SJSA1 (cell line): ENCODE measurements around the gene PPP4R4. TPM values are rescaled to one million over a fixed set of nuclear protein-coding genes. Genes with fewer than 3 reads are reported as not detected.

Source experiments
- DNase-seq, 2 experiments: peaks; one replicate each; pipeline ENCODE4 v3.0.0-alpha.2; 2015 to 2020; ENCODE audit warnings: low spot score in 2 of 2, low read depth in 1 of 2
- H3K27ac ChIP-seq: fragments of 250-450 bp; sonication (Bioruptor Pico); 2 replicates; pipeline ENCODE4 v1.5.1; 2020; ENCODE audit warnings: mild to moderate bottlenecking, moderate library complexity
- H3K27me3 ChIP-seq: fragments of 250-450 bp; sonication (Bioruptor Pico); replicated peaks from 2 replicates; pipeline ENCODE4 v1.5.1; 2020; ENCODE audit warnings: mild to moderate bottlenecking, moderate library complexity
- H3K36me3 ChIP-seq: fragments of 250-450 bp; sonication (Bioruptor Pico); 2 replicates; pipeline ENCODE4 v1.5.1; 2020; ENCODE audit warnings: mild to moderate bottlenecking
- H3K4me1 ChIP-seq: fragments of 250-450 bp; sonication (Bioruptor Pico); replicated peaks from 2 replicates; pipeline ENCODE4 v1.6.1; 2021; ENCODE audit warnings: mild to moderate bottlenecking
- H3K4me3 ChIP-seq: fragments of 250-450 bp; sonication (Bioruptor Pico); 2 replicates; pipeline ENCODE4 v1.5.1; 2020; ENCODE audit warnings: mild to moderate bottlenecking
- H3K9me3 ChIP-seq: fragments of 250-450 bp; sonication (Bioruptor Pico); replicated peaks from 2 replicates; pipeline ENCODE4 v1.5.1; 2020; ENCODE audit warnings: mild to moderate bottlenecking
- total RNA-seq: library from RNA; depleted of rRNA; stranded (reverse); fragments of >200 nt; shearing (Covaris generic); gene quantifications from 2 replicates; pipeline ENCODE4 v1.2.3, GENCODE V29; 2014

Gene PPP4R4
- total RNA-seq, 1 experiment from 2014 or later, result 1.00 TPM

DNA sequence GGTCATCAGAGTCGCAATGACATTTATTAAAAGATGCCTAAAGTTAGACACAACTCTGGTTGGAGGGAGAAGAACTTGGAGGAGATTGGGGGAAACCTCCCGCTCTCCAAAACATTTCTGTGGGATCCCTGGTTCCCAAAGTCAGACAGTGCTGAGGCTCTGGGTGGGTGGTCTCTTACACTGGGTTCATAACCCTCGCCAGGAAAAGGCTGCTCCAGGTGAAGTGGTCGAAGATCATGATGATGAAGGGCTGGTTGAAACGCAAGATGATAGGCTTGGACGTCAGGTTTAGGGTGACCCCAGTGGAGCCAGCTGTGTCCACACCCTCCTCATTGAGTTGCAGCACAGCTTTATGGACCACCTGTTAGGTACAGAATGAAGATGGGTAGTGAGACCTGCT, 130.1 kb downstream of the PPP4R4 start:
- no peaks in the 10 kb centered on the region for H3K27me3 ChIP-seq
- peaks cover 5% of the 10 kb centered on the region for H3K9me3 ChIP-seq
- no peaks in the 10 kb centered on the region for H3K36me3 ChIP-seq
- H3K4me1 ChIP-seq, result no peaks in the 10 kb centered on the region
- no peak overlapping the region for H3K4me3 ChIP-seq
- no peak overlapping the region for H3K27ac ChIP-seq
- DNase-seq, result no peak

DNA sequence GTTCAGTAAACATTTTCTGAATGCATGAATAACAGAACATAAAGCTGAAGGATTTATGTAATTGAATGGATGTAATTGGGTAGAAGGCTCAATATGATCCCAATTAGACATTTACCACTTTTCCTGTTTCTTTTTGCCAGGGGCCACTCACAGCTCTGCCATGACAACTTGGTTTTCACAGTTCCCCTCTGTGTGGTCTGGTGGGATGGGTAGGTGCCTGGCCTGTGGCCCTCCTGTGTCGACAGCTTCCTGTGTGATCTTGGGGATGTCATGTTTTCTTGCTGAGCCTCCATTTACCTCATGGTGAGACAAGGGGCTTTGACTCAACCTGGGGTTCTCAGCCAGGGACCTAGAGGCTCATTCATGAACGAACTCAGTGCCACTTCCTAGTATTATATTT, 131.5 kb downstream of the PPP4R4 start:
- H3K27me3 ChIP-seq, result no peaks in the 10 kb centered on the region

DNA sequence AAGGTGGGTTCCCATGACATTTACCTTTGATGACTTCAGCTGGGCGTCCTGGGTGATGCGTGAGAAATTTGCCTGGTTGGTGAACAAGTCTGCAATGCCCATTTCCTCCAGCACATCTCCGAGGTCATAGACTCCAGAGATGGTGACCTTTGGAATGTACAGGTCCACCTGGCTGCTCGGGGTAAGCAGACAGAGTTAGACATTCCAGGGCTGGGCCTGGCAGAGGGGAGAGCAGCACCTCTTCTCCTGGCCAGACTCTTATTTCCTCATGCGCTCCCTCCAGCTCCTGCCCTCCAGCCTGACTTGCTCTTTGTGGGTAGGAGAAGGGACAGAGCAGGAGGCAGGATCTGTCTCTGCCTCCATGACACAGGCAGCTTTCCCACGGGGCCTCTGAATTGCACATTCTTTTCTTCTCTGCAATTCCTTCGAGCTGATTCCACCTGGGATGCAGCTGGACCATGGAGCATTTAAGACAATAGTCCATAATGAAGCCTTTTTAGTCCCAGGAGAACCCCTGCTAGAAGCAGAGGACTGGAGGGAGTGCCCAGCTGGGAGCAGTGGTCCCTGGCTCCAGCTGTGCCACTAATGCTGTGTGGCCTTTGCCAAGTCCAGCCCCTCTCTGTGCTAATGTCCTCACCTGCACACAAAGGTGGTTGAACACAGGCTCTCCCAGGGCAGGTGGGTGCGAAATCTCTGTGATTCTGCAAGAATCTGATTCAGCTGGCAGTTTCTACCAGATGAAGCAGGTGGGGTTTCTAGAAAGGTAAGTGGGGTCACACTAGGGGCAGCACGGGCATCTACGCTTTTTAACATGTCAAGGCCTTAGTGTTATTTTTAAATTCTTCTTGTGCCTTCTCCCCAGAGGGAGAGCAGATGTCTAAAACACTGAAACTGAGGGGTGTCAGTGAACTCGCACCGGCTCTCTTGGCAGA, 132.2 kb downstream of the PPP4R4 start:
- Histone ChIP-seq H3K9me3 (peaks cover 5% of the 10 kb centered on the region), H3K4me3 (no peak overlapping the region), H3K27ac (no peak overlapping the region), H3K27me3 (no peaks in the 10 kb centered on the region), H3K4me1 (no peaks in the 10 kb centered on the region), H3K36me3 (no peaks in the 10 kb centered on the region)
- no peak for DNase-seq

More for the DNA sequence above, 131.5 kb downstream of the PPP4R4 start:
- Histone ChIP-seq H3K9me3 (peaks cover 5% of the 10 kb centered on the region), H3K27ac (no peak overlapping the region), H3K4me3 (no peak overlapping the region), H3K36me3 (no peaks in the 10 kb centered on the region), H3K4me1 (no peaks in the 10 kb centered on the region)
- no peak for DNase-seq

DNA sequence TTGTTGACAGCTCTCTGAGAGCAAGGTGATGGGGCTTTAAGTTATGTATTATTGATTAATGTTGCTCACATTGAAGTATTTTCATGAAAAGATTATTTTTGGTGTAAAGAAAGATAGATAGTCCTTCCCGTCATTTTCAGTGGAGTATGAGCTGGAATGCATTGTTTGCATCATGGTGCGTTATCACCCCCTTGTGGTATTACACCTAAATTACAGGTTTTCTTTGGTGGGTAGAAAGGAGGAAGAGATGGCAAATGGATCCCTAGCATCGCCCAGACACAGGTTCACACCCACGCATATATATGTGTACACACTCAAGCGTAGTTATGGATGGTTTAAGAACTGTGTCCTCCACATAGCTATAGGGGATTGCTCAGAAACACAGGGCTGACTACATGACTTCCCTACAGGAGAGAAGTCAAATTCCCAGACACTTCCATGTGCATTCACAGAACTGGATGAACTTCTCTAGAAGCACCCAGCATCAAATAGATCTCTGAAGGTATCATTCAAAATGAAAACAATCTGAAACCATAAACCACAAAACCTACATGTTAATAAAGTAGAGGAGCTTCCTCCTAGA, 133.4 kb downstream of the PPP4R4 start:
- Histone ChIP-seq H3K27me3 (no peaks in the 10 kb centered on the region), H3K36me3 (no peaks in the 10 kb centered on the region), H3K4me1 (no peaks in the 10 kb centered on the region), H3K4me3 (no peak overlapping the region), H3K27ac (no peak overlapping the region), H3K9me3 (peaks cover 5% of the 10 kb centered on the region)
- no peak for DNase-seq

DNA sequence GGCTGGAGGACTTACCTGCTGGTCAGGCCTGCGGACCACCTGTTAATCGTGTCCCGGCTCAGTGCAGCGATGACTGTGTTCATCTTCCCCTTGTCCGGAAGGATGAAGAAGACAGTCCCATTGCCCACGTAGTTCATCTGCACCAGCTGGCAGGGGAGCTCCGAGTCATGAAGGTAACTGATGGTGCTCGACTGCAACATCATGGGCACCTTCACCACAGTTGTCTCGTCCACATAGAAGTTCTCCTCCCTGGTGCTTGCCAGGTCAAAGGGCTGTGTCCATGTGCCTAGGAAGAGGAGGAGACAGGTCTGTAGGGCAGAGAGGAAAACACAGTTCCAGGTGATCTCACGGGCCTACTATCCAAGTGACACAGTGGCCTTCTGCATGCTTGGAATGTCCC, 135.6 kb downstream of the PPP4R4 start:
- Histone ChIP-seq H3K9me3 (peaks cover 5% of the 10 kb centered on the region), H3K4me1 (no peaks in the 10 kb centered on the region), H3K36me3 (no peaks in the 10 kb centered on the region), H3K4me3 (no peak overlapping the region), H3K27me3 (no peaks in the 10 kb centered on the region), H3K27ac (no peak overlapping the region)
- no peak for DNase-seq

DNA sequence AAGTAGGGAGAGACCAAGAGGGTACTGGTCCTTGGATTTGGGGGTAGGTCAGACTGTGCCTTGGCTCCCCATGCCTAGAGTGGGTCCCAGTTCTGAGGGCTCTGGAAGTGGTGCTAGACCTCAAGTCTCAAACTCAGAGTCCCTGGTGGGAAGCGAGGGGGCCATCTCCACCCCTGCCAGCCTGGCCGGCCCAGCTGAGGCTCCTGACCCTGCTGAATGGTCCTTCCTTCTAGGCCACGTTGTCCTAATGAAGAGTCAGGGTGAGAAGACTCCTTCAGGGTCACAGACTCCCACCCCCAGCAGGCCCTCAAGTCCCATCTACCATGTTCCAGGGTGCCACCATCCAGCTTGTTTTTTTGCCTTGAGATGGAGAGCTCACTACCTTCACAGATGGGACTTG, 136.1 kb downstream of the PPP4R4 start:
- H3K9me3 ChIP-seq, result peaks cover 5% of the 10 kb centered on the region
- DNase-seq, result no peak
- no peaks in the 10 kb centered on the region for H3K27me3 ChIP-seq
- H3K4me1 ChIP-seq, result no peaks in the 10 kb centered on the region
- no peaks in the 10 kb centered on the region for H3K36me3 ChIP-seq
- H3K4me3 ChIP-seq, result no peak overlapping the region
- no peak overlapping the region for H3K27ac ChIP-seq

DNA sequence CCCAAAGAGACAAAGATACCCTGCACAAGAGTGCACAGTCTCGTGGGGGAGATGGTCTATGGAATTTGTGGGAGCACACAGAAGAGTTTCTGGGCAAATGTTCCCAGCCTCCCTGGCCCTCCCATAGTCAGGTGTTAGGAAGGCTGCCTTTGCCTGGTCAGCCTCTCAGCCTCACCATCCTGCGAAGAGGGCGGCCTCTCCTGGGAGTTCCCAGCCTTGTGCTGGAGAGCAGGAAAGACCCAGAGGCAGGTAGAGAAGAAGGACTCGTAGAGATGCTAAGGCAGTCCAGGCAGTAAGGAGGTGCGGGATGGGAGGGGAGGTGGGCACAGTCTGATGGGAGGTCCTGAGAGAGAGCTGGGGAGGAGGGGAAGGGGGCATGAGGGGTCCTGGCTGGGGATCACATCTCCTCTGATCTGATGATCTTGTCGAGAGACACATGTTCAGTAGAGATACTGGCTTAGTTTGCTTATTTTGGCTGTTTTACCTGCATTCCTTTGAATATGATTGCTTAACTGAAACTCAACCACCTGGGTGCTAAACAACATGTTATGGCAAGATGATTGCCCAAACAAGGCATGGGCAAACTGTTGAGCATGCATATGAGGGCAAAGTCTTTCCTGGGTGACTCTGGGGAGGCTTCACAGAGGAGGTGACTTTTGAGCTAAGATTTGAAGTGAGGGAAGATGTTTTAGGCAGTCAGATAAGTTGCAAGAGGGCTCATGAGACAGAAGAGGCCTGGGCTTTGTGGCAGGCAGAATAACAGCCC, 138.5 kb downstream of the PPP4R4 start:
- no peak for DNase-seq
- Histone ChIP-seq H3K27ac (no peak overlapping the region), H3K4me1 (no peaks in the 10 kb centered on the region), H3K36me3 (no peaks in the 10 kb centered on the region), H3K27me3 (no peaks in the 10 kb centered on the region), H3K4me3 (no peak overlapping the region), H3K9me3 (peaks cover under 1% of the 10 kb centered on the region; the same call in 1 of the 2 replicates)

DNA sequence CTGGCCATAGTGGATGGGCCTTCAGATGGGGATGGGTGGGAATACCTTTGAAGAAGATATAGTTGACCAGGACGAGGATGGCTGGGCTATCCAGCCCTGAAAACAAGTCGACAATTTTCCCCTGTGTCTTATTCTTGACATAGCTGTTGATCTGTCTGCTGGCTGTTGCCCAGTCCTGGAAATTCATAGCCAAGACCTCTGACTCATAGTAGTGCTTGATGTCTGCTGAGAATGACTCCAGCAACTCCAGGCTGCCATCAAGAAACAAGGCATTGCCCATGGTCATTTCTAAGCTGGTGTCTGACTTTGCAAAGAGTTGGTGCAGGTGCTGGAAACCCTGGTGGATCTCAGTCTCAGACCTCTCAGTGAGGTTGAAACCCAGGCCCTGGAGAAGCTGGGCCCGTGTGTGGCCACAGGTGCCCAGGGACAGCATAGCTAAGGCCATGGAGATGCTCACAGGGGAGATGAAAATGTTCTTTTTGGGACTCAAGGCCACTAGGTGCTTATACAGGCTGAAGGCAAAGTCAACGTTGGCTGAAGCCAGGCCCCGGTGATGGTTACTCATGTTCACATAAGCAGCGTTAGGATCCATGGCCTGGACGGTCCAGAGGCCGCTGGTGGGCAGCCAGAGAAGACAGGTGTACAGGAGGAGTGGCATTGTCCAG, 140.0 kb downstream of the PPP4R4 start:
- DNase-seq, result no peak
- no peaks in the 10 kb centered on the region for H3K4me1 ChIP-seq
- no peak overlapping the region for H3K4me3 ChIP-seq
- H3K9me3 ChIP-seq, result no peaks in the 10 kb centered on the region
- H3K27ac ChIP-seq, result no peak overlapping the region
- H3K27me3 ChIP-seq, result no peaks in the 10 kb centered on the region
- no peaks in the 10 kb centered on the region for H3K36me3 ChIP-seq

DNA sequence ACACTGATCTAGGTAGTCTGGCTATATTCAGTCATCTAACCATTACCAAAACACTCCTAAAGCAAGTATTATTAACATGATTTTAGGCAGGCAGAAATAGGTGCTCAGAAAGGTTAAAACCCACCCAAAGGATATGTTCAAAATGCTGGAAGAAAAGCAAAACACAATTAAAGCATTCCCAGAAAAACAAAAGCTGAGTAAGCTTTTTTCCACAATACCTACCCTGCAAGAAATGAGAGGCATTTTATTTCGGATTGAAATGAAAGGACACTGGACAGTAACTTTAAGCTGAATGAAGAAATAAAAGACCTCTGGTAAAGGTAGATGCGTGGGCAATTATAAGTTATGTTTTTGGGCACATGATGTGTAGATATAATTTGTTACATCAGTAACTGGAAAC, 140.8 kb downstream of the PPP4R4 start:
- DNase-seq, result no peak

DNA sequence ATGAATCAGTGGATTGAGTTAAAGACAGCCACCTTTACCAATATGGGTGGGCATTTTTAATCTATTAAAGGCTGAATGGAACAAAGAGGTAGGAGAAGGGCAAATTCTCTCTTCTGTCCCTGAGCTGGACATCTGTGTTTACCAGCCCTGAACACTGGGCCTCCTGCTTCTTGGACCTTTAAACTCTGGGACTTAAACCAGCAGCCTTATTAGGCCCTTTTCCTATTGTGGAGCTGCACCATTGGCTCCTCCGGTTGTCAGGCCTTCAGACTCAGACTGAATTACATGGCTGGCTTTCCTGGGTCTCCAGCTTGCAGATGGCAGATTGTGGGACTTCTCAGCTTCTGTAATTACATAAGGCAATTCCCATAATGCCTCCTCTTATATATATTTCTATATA, 142.6 kb downstream of the PPP4R4 start:
- H3K4me3 ChIP-seq, result no peak overlapping the region
- H3K4me1 ChIP-seq, result no peaks in the 10 kb centered on the region
- no peaks in the 10 kb centered on the region for H3K9me3 ChIP-seq
- H3K36me3 ChIP-seq, result no peaks in the 10 kb centered on the region
- DNase-seq, result no peak
- H3K27me3 ChIP-seq, result no peaks in the 10 kb centered on the region
- H3K27ac ChIP-seq, result no peak overlapping the region

More for the DNA sequence above, 140.8 kb downstream of the PPP4R4 start:
- Histone ChIP-seq H3K9me3 (no peaks in the 10 kb centered on the region), H3K27ac (no peak overlapping the region), H3K36me3 (no peaks in the 10 kb centered on the region), H3K27me3 (no peaks in the 10 kb centered on the region), H3K4me1 (no peaks in the 10 kb centered on the region), H3K4me3 (no peak overlapping the region)

DNA sequence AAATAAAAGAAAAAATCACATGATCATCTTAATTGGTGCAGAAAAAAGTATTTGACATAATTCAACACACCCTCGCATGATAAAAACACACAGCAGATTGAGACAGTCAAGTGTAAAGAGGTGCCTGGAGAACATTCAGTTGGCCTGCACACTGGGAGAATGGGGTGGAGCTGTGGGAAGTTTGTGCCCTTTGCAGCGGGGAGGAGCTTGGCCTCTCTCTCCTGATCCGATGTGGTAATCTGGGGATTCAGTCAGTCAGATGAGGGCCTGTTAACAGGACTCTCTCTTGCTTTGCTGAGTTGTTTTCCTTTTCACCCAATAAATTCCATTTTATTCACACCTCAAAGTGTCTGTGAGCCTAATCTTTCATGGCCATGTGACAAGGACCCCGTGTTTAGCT, 143.1 kb downstream of the PPP4R4 start:
- DNase-seq, result no peak
- Histone ChIP-seq H3K9me3 (no peaks in the 10 kb centered on the region), H3K27ac (no peak overlapping the region), H3K4me1 (no peaks in the 10 kb centered on the region), H3K36me3 (no peaks in the 10 kb centered on the region), H3K4me3 (no peak overlapping the region), H3K27me3 (no peaks in the 10 kb centered on the region)

DNA sequence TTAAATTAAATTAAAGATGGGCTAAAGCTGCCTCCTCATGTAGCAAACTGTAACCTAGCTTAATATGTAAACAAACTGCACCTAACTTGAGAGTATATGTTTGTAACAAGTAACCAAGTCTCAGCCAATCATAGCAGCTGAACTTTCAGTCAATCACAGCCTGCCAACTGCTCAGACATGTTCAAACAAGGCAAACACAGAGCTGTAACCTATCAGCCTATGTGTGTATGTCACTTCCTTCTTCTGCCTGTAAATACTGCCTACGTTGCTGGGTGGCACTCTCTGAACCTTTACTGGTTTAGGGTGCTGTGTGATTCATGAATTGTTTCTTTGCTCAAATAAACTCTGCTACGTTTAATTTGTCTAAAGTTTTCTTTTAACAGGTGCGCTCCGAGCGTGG, 146.1 kb downstream of the PPP4R4 start:
- no peak for DNase-seq
- Histone ChIP-seq H3K27me3 (no peaks in the 10 kb centered on the region), H3K36me3 (no peaks in the 10 kb centered on the region), H3K9me3 (no peaks in the 10 kb centered on the region), H3K27ac (no peak overlapping the region), H3K4me3 (no peak overlapping the region), H3K4me1 (0 out of 2 replicates have a peak, but pooled peaks cover 3% of the 10 kb centered on the region)

DNA sequence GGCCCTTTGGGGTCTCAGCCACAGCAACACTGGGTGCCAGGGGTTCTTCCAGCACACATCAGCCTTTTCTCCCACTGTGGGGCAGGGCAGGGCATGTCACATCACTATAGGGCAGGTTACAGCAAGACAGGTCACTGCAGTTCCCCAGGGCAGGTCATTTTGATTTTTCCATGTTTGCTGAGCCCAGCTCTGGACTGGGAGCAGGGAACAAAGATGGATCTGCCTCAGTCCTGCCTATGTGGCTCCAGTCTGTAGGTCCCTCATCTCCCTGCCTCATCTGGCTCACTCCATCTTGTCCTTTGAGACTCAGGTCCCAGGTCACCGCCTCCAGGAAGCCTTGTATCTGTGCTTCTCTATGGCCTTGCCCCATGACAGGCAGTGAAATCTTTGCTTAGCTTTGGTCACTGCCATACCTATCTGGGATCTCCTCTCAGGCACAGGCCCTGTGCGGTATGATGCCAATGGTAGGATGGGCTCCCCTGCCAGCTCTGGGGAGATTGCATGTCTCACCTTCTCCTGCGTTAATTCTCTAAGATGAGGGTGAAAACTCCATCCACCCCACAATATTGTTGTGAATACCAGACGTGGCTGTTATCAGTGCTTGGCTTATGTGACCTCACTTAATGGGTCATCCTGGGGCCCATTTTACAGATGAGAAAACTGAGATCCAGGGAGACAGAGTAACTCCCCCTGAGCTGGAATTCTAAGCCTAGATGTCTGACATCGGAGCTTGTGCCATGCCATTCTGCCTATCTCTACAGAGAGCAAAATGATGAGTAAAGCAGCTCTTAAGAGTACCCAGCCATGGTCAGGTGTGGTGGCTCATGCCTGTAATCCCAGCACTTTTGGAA, 147.5 kb downstream of the PPP4R4 start:
- Histone ChIP-seq H3K27ac (no peak overlapping the region), H3K4me1 (0 out of 2 replicates have a peak, but pooled peaks cover 3% of the 10 kb centered on the region), H3K36me3 (no peaks in the 10 kb centered on the region), H3K4me3 (no peak overlapping the region), H3K9me3 (no peaks in the 10 kb centered on the region), H3K27me3 (no peaks in the 10 kb centered on the region)
- no peak for DNase-seq
